GM18526 (cell line): Measurements from ENCODE around the gene ST6GAL1.
A peak's percentile ranks its signal among the peaks of the same experiment; 100 is the strongest.

ENCODE experiments used
- POLR2A ChIP-seq: IDR thresholded peaks from 3 replicates; pipeline ENCODE4 v1.6.1; 2011; ENCODE audit not compliant: insufficient read length; ENCODE audit errors: extremely low read depth

ST6GAL1 gene

GRCh38 chr3:186917512-186918312, 12.6 kb upstream of the ST6GAL1 start:
- no peak for TF ChIP-seq POLR2A

DNA sequence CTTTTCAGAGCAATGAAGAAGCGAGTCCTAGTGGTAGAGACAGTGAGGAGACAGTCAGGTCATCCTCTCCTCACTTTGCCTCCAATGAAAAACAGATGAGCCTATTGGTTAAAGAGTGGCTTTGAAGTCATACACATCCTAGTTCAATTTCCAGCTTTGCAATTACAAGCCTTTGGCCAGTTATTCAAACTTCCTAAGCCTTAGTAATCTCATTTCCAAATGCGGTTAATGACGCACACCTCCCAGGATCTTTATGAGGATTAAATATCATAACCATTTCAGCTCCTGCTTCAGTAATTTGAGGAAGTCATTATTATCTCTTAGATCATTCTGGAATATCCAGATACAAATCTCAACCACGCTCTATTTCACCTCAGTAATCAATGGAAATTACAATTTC, 10.0 kb upstream of the ST6GAL1 start:
- TF ChIP-seq POLR2A, result no peak

DNA sequence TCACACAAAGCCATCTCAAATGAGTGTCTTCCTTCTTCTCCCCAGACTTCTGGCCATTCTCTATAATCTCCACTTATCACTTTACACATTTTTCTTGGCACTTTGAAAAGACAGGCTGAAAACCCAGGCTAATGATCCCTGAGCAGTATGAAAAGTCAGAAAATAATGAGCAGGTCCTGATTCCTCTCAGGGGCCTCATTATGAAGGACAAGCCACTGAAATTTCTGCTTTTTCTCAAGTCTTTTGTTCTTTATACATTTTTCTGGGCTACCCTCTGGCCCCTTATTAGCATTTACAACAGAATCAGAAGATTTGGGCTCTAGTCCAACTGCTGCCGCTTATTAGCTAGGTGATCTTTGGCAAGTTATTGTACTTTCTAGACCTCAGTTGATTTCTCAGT, 9.5 kb upstream of the ST6GAL1 start:
- TF ChIP-seq POLR2A, result no peak

DNA sequence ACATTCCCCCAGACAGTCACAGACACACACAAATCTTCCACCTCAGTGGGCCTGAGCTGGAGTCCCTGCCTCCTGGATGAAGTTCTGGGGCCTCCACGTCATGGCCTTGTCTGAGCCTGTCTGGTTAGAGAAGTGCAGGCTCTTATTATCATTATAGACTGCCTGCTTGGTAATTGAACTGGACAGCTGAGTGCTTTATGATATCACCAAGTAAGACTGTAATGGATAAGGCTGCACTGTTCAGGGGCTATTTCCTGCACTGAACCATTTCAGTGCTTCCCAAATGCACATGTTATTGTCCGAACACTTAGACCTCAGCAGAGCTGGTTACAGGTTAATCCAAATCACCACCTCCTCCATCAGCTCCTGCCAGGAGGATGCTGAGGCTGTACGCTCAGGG, 8.7 kb upstream of the ST6GAL1 start:
- no peak for TF ChIP-seq POLR2A

- TF ChIP-seq POLR2A, result no peak
These were observed 8.1 kb upstream of the ST6GAL1 start for GRCh38 chr3:186922224-186922623.

DNA sequence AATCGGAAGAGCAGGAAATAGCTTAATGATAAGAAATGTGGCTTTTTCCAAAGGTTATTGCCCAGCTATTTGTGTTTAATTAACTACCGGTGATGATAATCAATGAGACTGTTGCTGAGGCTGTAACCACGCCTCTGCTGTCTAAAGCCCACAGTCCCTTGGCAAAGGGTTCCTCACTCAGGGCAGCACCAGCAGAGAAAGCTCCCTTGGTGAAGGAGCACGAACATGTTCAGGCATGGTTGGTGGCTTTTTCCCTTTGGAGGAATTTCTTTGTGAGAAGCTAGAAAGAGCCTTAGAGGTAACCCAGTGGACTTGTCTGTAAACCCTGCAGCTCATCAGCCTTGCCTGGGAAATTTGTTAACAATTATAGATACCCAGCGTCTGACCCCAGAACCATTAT, 7.5 kb upstream of the ST6GAL1 start:
- no peak for TF ChIP-seq POLR2A

DNA sequence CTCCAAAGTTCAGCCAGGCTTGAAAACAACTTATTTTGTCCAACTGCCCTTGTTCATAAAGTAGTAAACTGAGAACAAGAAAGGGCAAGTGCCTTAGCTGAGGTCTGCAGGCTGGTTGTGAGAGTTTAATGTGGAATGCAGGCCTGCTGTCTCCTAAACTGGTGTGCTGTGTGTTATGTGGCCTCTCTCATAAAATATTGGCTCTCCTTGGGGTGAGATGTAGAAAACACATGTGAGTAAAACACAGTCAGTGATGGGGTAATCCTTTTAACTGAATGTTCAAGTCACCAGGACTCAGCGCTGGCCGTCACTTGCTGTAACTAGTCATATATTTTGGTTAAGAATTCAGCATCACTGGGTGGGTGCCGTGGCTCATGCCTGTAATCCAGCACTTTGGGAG, 7.1 kb upstream of the ST6GAL1 start:
- no peak for TF ChIP-seq POLR2A

GRCh38 chr3:186925826-186926225, 4.5 kb upstream of the ST6GAL1 start:
- TF ChIP-seq POLR2A, result no peak

GRCh38 chr3:186929186-186929585, 1.1 kb upstream of the ST6GAL1 start:
- TF ChIP-seq POLR2A, result no peak

GRCh38 chr3:186929685-186930084, 641 bp upstream of the ST6GAL1 start:
- no peak for TF ChIP-seq POLR2A

- peak; percentile 11 for TF ChIP-seq POLR2A
These were observed 560 bp downstream of the ST6GAL1 start for GRCh38 chr3:186930641-186931531.

- TF ChIP-seq POLR2A, result peak; percentile 20
These were observed 1.4 kb downstream of the ST6GAL1 start for GRCh38 chr3:186931532-186932280.

- TF ChIP-seq POLR2A, result no peak
These were observed 2.2 kb downstream of the ST6GAL1 start for GRCh38 chr3:186932281-186933181.

DNA sequence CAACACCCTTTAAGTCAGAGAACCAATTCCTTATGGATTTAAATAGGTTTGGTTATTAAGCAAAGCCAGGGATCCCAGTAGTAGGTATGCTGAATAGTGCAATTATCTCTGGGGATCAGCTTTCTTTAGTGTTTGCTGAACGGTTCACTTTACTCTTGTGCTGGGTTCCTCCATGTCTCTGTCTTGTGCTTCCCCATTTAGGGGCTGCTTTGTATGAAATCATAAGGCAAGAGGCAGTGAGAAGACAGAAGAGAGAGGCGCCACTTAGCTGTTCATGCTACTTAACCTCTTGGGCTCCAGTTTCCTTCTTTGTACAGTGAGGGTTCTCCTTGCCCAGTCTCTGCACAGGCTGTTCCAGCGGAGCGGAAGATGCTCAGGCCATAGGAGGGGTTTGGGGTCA, 3.5 kb downstream of the ST6GAL1 start:
- TF ChIP-seq POLR2A, result no peak

DNA sequence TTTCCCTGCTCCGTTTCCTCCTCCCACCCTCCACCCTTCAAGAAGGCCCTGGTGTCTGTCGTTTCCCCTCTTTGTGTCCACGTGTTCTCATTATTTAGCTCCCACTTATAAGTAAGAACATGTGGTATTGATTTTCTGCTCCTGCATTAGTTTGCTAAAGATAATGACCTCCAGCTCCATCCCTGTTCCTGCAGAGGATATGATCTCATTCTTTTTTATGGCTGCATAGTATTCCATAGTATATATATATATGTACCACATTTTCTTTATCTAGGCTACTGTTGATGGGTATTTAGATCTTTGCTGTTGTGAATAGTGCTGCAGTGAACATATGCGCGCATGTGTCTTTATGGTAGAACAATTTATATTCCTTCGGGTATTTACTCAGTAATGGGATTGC, 4.8 kb downstream of the ST6GAL1 start:
- no peak for TF ChIP-seq POLR2A
